IPS-18a (cell line): ENCODE results near the gene GABRB2.
A peak's percentile ranks its signal among the peaks of the same experiment; 100 is the strongest.
"Not testable (repeated sequence)": the region's sequence is repeated elsewhere in the genome, so short reads cannot be mapped to it uniquely, and the experiment has no call there.

Experiments used
- H3K27ac ChIP-seq: one replicate; pipeline ENCODE4 v1.5.1; 2013; ENCODE audit warnings: low read length
- H3K27me3 ChIP-seq: one replicate; pipeline ENCODE4 v1.6.1; 2013; ENCODE audit warnings: mild to moderate bottlenecking, low read length; ENCODE audit not compliant: control insufficient read depth, insufficient read depth
- H3K36me3 ChIP-seq: one replicate; pipeline ENCODE4 v1.6.1; 2013; ENCODE audit warnings: low read depth, low read length; ENCODE audit not compliant: control insufficient read depth
- H3K4me1 ChIP-seq: one replicate; pipeline ENCODE4 v1.6.1; 2013; ENCODE audit warnings: low read depth, low read length; ENCODE audit not compliant: control insufficient read depth
- H3K4me3 ChIP-seq: one replicate; pipeline ENCODE4 v1.5.1; 2013; ENCODE audit warnings: low read length
- H3K9ac ChIP-seq: one replicate; pipeline ENCODE4 v1.6.1; 2013; ENCODE audit warnings: mild to moderate bottlenecking, low read length, moderate library complexity
- H3K9me3 ChIP-seq: one replicate; pipeline ENCODE4 v1.6.1; 2013; ENCODE audit warnings: low read depth, low read length; ENCODE audit not compliant: control insufficient read depth

Gene GABRB2

DNA sequence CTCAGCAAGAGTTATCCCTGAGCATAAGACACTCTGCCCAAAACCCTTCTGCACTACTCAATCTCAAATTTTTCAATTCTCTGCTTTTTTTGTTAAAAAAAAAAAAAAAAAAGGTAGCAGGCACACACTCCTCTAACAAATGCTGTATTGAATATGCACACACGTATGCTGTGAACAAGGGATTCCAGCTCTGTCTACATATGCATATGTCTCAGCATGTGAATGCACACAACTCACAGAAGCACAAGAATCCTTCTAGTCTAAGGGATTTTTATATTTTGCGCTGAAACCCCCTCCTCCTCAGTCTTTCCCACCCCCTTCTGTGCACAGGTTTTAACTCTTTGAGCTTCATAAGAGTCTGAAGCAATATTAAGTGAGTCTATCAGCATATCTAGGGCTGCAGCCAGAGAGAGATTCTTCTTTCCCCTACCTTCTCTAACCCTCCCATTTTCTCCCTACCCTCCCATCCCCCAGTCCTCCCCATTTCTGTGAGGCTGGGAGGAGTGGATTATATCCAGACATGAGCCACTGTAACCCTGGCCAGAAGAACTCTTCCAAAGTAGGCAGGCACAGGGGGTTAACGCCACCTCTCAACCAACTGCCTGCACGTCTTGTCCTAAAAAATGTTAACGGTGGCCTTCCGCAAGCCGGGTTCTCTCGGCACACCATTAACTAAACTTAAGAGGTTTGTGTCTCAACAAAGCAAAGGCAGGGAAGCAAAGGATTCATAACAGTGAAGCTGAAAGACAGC is 1.0 kb downstream of the GABRB2 start:
- H3K4me3 ChIP-seq = peak overlapping the region; percentile 68
- H3K9ac ChIP-seq = no peak overlapping the region
- no peak overlapping the region for H3K27ac ChIP-seq
- H3K4me1 ChIP-seq = peaks cover 24% of the 10 kb centered on the region
- H3K27me3 ChIP-seq = peaks cover 66% of the 10 kb centered on the region
- no peaks in the 10 kb centered on the region for H3K9me3 ChIP-seq
- H3K36me3 ChIP-seq = no peaks in the 10 kb centered on the region

- H3K9me3 ChIP-seq = no peaks in the 10 kb centered on the region
- peaks cover 56% of the 10 kb centered on the region for H3K27me3 ChIP-seq
- H3K4me3 ChIP-seq = peak overlapping the region; percentile 5
Measured at GRCh38 chr5:161544350-161544765, 2.2 kb downstream of the GABRB2 start.

GRCh38 chr5:161539016-161539415 is 7.5 kb downstream of the GABRB2 start:
- no peak overlapping the region for H3K9ac ChIP-seq
- no peak overlapping the region for H3K4me3 ChIP-seq
- H3K9me3 ChIP-seq = no peaks in the 10 kb centered on the region
- no peak overlapping the region for H3K27ac ChIP-seq
- peaks cover 6% of the 10 kb centered on the region for H3K27me3 ChIP-seq
- no peaks in the 10 kb centered on the region for H3K36me3 ChIP-seq
- H3K4me1 ChIP-seq = no peaks in the 10 kb centered on the region

More at GRCh38 chr5:161544350-161544765, 2.2 kb downstream of the GABRB2 start:
- H3K4me1 ChIP-seq = peaks cover 24% of the 10 kb centered on the region
- no peak overlapping the region for H3K27ac ChIP-seq
- no peaks in the 10 kb centered on the region for H3K36me3 ChIP-seq
- H3K9ac ChIP-seq = no peak overlapping the region

GRCh38 chr5:161535762-161536161 is 10.8 kb downstream of the GABRB2 start:
- no peaks in the 10 kb centered on the region for H3K27me3 ChIP-seq
- no peak overlapping the region for H3K9ac ChIP-seq
- H3K36me3 ChIP-seq = no peaks in the 10 kb centered on the region
- no peak overlapping the region for H3K27ac ChIP-seq
- H3K4me3 ChIP-seq = no peak overlapping the region
- H3K4me1 ChIP-seq = no peaks in the 10 kb centered on the region
- no peaks in the 10 kb centered on the region for H3K9me3 ChIP-seq

GRCh38 chr5:161530700-161531099 is 15.8 kb downstream of the GABRB2 start:
- no peaks in the 10 kb centered on the region for H3K36me3 ChIP-seq
- no peaks in the 10 kb centered on the region for H3K4me1 ChIP-seq
- no peaks in the 10 kb centered on the region for H3K9me3 ChIP-seq
- H3K27ac ChIP-seq = no peak overlapping the region
- no peak overlapping the region for H3K9ac ChIP-seq
- no peaks in the 10 kb centered on the region for H3K27me3 ChIP-seq
- H3K4me3 ChIP-seq = no peak overlapping the region

- no peaks in the 10 kb centered on the region for H3K27me3 ChIP-seq
- H3K36me3 ChIP-seq = no peaks in the 10 kb centered on the region
- H3K9me3 ChIP-seq = no peaks in the 10 kb centered on the region
- H3K4me1 ChIP-seq = no peaks in the 10 kb centered on the region
- no peak overlapping the region for H3K4me3 ChIP-seq
- H3K9ac ChIP-seq = no peak overlapping the region
- no peak overlapping the region for H3K27ac ChIP-seq
Measured at GRCh38 chr5:161513942-161514341, 32.6 kb downstream of the GABRB2 start.

- no peaks in the 10 kb centered on the region for H3K27me3 ChIP-seq
- H3K27ac ChIP-seq = no peak overlapping the region
- H3K9me3 ChIP-seq = no peaks in the 10 kb centered on the region
- H3K4me1 ChIP-seq = no peaks in the 10 kb centered on the region
- no peak overlapping the region for H3K9ac ChIP-seq
- no peak overlapping the region for H3K4me3 ChIP-seq
- H3K36me3 ChIP-seq = no peaks in the 10 kb centered on the region
Measured at GRCh38 chr5:161507591-161507990, 38.9 kb downstream of the GABRB2 start.

- H3K4me3 ChIP-seq, H3K9ac ChIP-seq, H3K36me3 ChIP-seq, H3K27me3 ChIP-seq, H3K27ac ChIP-seq, H3K4me1 ChIP-seq, H3K9me3 ChIP-seq: not testable (repeated sequence)
Measured at GRCh38 chr5:161505160-161505559, 41.4 kb downstream of the GABRB2 start.

DNA sequence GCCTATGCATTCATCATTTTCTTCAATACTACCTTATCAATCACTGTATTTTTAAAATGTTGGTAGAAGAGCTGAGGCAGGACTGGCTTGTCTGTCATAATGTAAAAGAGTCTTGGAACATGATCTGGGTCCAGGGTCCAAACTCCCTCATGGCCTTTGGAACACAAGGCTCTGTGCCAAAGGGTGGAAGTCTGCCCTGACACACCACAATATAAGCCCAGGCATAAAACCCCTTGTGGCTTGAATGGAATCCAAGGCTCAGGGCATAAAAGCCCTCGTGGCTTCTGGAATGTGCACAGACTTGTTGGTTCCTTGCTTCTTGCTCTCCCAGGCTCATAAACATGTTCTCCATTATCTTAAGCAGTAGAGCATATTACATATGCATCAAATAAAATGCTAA is 48.0 kb downstream of the GABRB2 start:
- Histone ChIP-seq H3K27me3 (no peaks in the 10 kb centered on the region), H3K4me3 (no peak overlapping the region), H3K4me1 (no peaks in the 10 kb centered on the region), H3K36me3 (no peaks in the 10 kb centered on the region), H3K9ac (no peak overlapping the region), H3K9me3 (peaks cover 6% of the 10 kb centered on the region), H3K27ac (no peak overlapping the region)

DNA sequence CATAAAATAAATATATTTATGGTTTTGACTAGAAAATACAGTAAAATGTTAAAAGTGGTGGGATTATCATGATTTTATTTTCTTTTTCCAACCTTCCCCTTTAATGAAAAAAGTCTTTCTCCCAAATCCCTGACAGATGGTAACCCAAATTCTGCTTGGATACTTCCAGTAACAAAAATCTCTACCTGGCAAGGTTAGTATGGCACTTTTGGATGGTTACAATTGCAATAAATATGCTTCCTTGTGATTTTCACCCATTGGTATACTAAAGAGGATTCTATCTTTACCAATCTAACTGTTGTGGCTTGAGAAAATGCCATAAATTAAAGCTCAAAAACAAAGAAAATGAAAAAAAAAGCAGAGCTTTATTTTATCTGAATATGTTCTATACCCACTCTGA is 62.8 kb downstream of the GABRB2 start:
- no peaks in the 10 kb centered on the region for H3K27me3 ChIP-seq
- no peaks in the 10 kb centered on the region for H3K4me1 ChIP-seq
- H3K9ac ChIP-seq = no peak overlapping the region
- no peak overlapping the region for H3K27ac ChIP-seq
- H3K9me3 ChIP-seq = no peaks in the 10 kb centered on the region
- no peaks in the 10 kb centered on the region for H3K36me3 ChIP-seq
- no peak overlapping the region for H3K4me3 ChIP-seq

DNA sequence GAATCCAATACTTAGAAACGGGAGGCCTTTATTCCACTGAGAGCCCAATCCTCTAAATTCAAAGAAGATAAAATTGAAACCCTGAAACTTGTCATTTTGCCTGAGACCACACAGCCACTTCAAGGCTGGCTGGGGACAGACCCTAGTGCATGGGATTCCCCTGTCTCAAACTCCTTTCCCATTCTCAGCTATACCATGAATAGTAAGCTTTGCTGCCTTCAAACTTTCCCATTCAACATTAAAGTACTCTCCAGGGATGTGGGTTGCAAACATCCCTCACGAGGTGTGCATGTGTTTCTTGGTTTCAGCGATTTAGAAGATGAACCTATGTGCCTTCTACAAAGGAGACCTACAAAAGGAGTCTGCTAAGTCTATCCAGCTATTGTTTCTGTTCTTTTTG is 64.6 kb downstream of the GABRB2 start:
- H3K9me3 ChIP-seq = no peaks in the 10 kb centered on the region
- no peak overlapping the region for H3K4me3 ChIP-seq
- no peaks in the 10 kb centered on the region for H3K4me1 ChIP-seq
- H3K9ac ChIP-seq = no peak overlapping the region
- H3K27ac ChIP-seq = no peak overlapping the region
- no peaks in the 10 kb centered on the region for H3K36me3 ChIP-seq
- H3K27me3 ChIP-seq = no peaks in the 10 kb centered on the region

DNA sequence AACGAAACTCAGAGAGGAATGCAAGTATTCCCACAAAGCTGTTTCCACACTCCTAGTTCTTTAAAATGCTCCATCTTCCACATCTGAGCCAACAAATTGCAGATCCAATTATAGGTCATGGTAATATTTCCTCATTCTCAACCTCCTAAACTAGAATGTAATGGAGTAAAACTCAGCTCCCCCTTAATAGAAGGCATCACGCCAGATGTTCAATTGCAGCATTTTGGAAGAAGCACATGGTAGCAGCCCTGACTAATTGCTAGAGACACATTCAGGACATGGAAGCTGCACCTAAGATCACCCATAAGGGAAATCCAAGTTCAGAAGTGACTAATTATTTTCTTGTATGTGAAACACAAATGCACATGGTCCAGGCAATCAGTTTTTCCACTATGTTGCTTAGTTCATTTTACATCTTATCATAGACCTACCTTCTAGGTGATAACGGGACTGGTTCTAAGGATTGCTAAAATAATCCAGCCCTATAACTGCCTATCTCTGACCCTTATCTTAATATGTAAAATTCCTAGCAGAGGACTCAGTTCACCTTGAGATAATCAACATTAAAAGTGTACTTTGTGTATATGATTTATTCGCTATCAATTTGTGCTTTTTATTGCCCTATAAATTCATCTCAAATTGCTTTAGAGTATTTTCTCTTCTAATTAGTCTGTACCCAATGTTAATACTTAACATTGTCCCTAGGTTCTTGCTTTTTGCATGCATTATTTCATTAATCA is 75.1 kb downstream of the GABRB2 start:
- Histone ChIP-seq H3K4me3 (no peak overlapping the region), H3K27me3 (no peaks in the 10 kb centered on the region), H3K4me1 (no peaks in the 10 kb centered on the region), H3K9me3 (no peaks in the 10 kb centered on the region), H3K36me3 (no peaks in the 10 kb centered on the region), H3K9ac (no peak overlapping the region), H3K27ac (no peak overlapping the region)
